ENCODE measurements around the gene ANO6.

Gene ANO6

GRCh38 chr12:45435945-45436710 is 220.2 kb downstream of the ANO6 start:
- DNase-seq: no peak
- H3K4me3 Mint-ChIP-seq: no peak overlapping the region
- no peaks in the 10 kb centered on the region for H3K4me1 Mint-ChIP-seq (ENCODE audit: low read depth)
- H3K9me3 Mint-ChIP-seq: peaks cover 2% of the 10 kb centered on the region
- H3K27ac Mint-ChIP-seq: no peak overlapping the region
- H3K36me3 Mint-ChIP-seq (ENCODE audit: low read depth): peaks cover 9% of the 10 kb centered on the region
- H3K27me3 Mint-ChIP-seq: no peaks in the 10 kb centered on the region

GRCh38 chr12:45439039-45439438 is 223.1 kb downstream of the ANO6 start:
- H3K27ac Mint-ChIP-seq: no peak overlapping the region
- H3K27me3 Mint-ChIP-seq: no peaks in the 10 kb centered on the region
- no peaks in the 10 kb centered on the region for H3K4me1 Mint-ChIP-seq (ENCODE audit: low read depth)
- H3K36me3 Mint-ChIP-seq (ENCODE audit: low read depth): no peaks in the 10 kb centered on the region
- no peak overlapping the region for H3K4me3 Mint-ChIP-seq
- no peak for DNase-seq
- peaks cover 13% of the 10 kb centered on the region for H3K9me3 Mint-ChIP-seq

GRCh38 chr12:45446013-45446412 is 230.1 kb downstream of the ANO6 start:
- Mint-ChIP-seq H3K27ac (no peak overlapping the region), H3K4me3 (no peak overlapping the region), H3K4me1 (ENCODE audit: low read depth) (no peaks in the 10 kb centered on the region), H3K36me3 (ENCODE audit: low read depth) (no peaks in the 10 kb centered on the region), H3K27me3 (no peaks in the 10 kb centered on the region), H3K9me3 (peaks cover 20% of the 10 kb centered on the region)
- DNase-seq: no peak

- no peak overlapping the region for H3K27ac Mint-ChIP-seq
- H3K9me3 Mint-ChIP-seq: no peaks in the 10 kb centered on the region
- no peaks in the 10 kb centered on the region for H3K36me3 Mint-ChIP-seq (ENCODE audit: low read depth)
- no peaks in the 10 kb centered on the region for H3K4me1 Mint-ChIP-seq (ENCODE audit: low read depth)
- H3K4me3 Mint-ChIP-seq: no peak overlapping the region
- peaks cover 4% of the 10 kb centered on the region for H3K27me3 Mint-ChIP-seq
- no peak for DNase-seq
These were observed 242.3 kb downstream of the ANO6 start for GRCh38 chr12:45458238-45458637.

GRCh38 chr12:45458854-45459807 is 243.2 kb downstream of the ANO6 start:
- Mint-ChIP-seq H3K9me3 (no peaks in the 10 kb centered on the region), H3K4me3 (no peak overlapping the region), H3K36me3 (ENCODE audit: low read depth) (no peaks in the 10 kb centered on the region), H3K4me1 (ENCODE audit: low read depth) (no peaks in the 10 kb centered on the region), H3K27ac (no peak overlapping the region), H3K27me3 (peaks cover 4% of the 10 kb centered on the region)
- no peak for DNase-seq

GRCh38 chr12:45462506-45462905 is 246.6 kb downstream of the ANO6 start:
- Mint-ChIP-seq H3K9me3 (no peaks in the 10 kb centered on the region), H3K27ac (no peak overlapping the region), H3K36me3 (ENCODE audit: low read depth) (no peaks in the 10 kb centered on the region), H3K27me3 (peaks cover 4% of the 10 kb centered on the region), H3K4me1 (ENCODE audit: low read depth) (no peaks in the 10 kb centered on the region), H3K4me3 (no peak overlapping the region)
- DNase-seq: no peak

- peaks cover 4% of the 10 kb centered on the region for H3K4me1 Mint-ChIP-seq (ENCODE audit: low read depth)
- no peak overlapping the region for H3K4me3 Mint-ChIP-seq
- DNase-seq: no peak
- no peaks in the 10 kb centered on the region for H3K36me3 Mint-ChIP-seq (ENCODE audit: low read depth)
- H3K27me3 Mint-ChIP-seq: peaks cover 7% of the 10 kb centered on the region
- H3K9me3 Mint-ChIP-seq: no peaks in the 10 kb centered on the region
- H3K27ac Mint-ChIP-seq: no peak overlapping the region
These were observed 248.8 kb downstream of the ANO6 start for GRCh38 chr12:45464699-45465098.

GRCh38 chr12:45468751-45469615 is 253.1 kb downstream of the ANO6 start:
- Mint-ChIP-seq H3K4me1 (ENCODE audit: low read depth) (peaks cover 22% of the 10 kb centered on the region), H3K27ac (no peak overlapping the region), H3K4me3 (no peak overlapping the region), H3K27me3 (peaks cover 3% of the 10 kb centered on the region), H3K9me3 (no peaks in the 10 kb centered on the region), H3K36me3 (ENCODE audit: low read depth) (no peaks in the 10 kb centered on the region)
- no peak for DNase-seq

- no peaks in the 10 kb centered on the region for H3K9me3 Mint-ChIP-seq
- H3K4me3 Mint-ChIP-seq: no peak overlapping the region
- H3K4me1 Mint-ChIP-seq (ENCODE audit: low read depth): peaks cover 22% of the 10 kb centered on the region
- H3K27ac Mint-ChIP-seq: no peak overlapping the region
- DNase-seq: no peak
- H3K27me3 Mint-ChIP-seq: peaks cover 3% of the 10 kb centered on the region
- no peaks in the 10 kb centered on the region for H3K36me3 Mint-ChIP-seq (ENCODE audit: low read depth)
These were observed 254.0 kb downstream of the ANO6 start for GRCh38 chr12:45469902-45470301.

- H3K4me3 Mint-ChIP-seq: no peak overlapping the region
- no peak for DNase-seq
- H3K27me3 Mint-ChIP-seq: peaks cover 2% of the 10 kb centered on the region
- no peak overlapping the region for H3K27ac Mint-ChIP-seq
- H3K36me3 Mint-ChIP-seq (ENCODE audit: low read depth): peaks cover 3% of the 10 kb centered on the region
- H3K4me1 Mint-ChIP-seq (ENCODE audit: low read depth): peaks cover 22% of the 10 kb centered on the region
- H3K9me3 Mint-ChIP-seq: peaks cover 8% of the 10 kb centered on the region
These were observed 257.7 kb downstream of the ANO6 start for GRCh38 chr12:45473636-45474035.

- H3K36me3 Mint-ChIP-seq (ENCODE audit: low read depth): peaks cover 3% of the 10 kb centered on the region
- H3K27ac Mint-ChIP-seq: no peak overlapping the region
- H3K27me3 Mint-ChIP-seq: peaks cover 2% of the 10 kb centered on the region
- H3K4me1 Mint-ChIP-seq (ENCODE audit: low read depth): peaks cover 9% of the 10 kb centered on the region
- H3K9me3 Mint-ChIP-seq: peaks cover 13% of the 10 kb centered on the region
- no peak overlapping the region for H3K4me3 Mint-ChIP-seq
- DNase-seq: no peak
These were observed 259.7 kb downstream of the ANO6 start for GRCh38 chr12:45475594-45475993.

- Mint-ChIP-seq H3K4me3 (no peak overlapping the region), H3K27ac (no peak overlapping the region), H3K4me1 (ENCODE audit: low read depth) (no peaks in the 10 kb centered on the region), H3K36me3 (ENCODE audit: low read depth) (peaks cover 3% of the 10 kb centered on the region), H3K27me3 (peaks cover 2% of the 10 kb centered on the region), H3K9me3 (peaks cover 13% of the 10 kb centered on the region)
- no peak for DNase-seq
These were observed 261.6 kb downstream of the ANO6 start for GRCh38 chr12:45477526-45477925.

- Mint-ChIP-seq H3K27ac (no peak overlapping the region), H3K36me3 (ENCODE audit: low read depth) (peaks cover 3% of the 10 kb centered on the region), H3K4me1 (ENCODE audit: low read depth) (no peaks in the 10 kb centered on the region), H3K4me3 (no peak overlapping the region), H3K27me3 (peaks cover 2% of the 10 kb centered on the region), H3K9me3 (peaks cover 13% of the 10 kb centered on the region)
- no peak for DNase-seq
These were observed 263.0 kb downstream of the ANO6 start for GRCh38 chr12:45478931-45479330.

GRCh38 chr12:45481746-45482145 is 265.9 kb downstream of the ANO6 start:
- Mint-ChIP-seq H3K36me3 (ENCODE audit: low read depth) (peaks cover 3% of the 10 kb centered on the region), H3K27me3 (no peaks in the 10 kb centered on the region), H3K9me3 (peaks cover 13% of the 10 kb centered on the region), H3K4me1 (ENCODE audit: low read depth) (no peaks in the 10 kb centered on the region), H3K27ac (no peak overlapping the region), H3K4me3 (no peak overlapping the region)
- no peak for DNase-seq
